Measurements from ENCODE around the gene CDK5R1. TPM values are rescaled to one million over a fixed set of nuclear protein-coding genes. Genes with fewer than 3 reads are reported as not detected.

CDK5R1 gene
- total RNA-seq, 5 donors from 2014 or later (not counting 1 experiment from before 2014, with no cell fraction given): 8.1 to 23.8 (median 14.7) TPM

GRCh38 chr17:32451879-32452278, 34.9 kb upstream of the CDK5R1 start:
- Mint-ChIP-seq H3K9me3 (no peaks in the 10 kb centered on the region), H3K27me3 (no peaks in the 10 kb centered on the region), H3K27ac (no peak overlapping the region), H3K36me3 (peaks cover 59% of the 10 kb centered on the region), H3K4me3 (no peak overlapping the region), H3K4me1 (peaks cover 36 to 52% (median 41%) of the 10 kb centered on the region in 3 donors)
- ATAC-seq (replicated peaks in 1 of 4) (no peak), DNase-seq (no peak)
- no CpG with 5 or more reads among the region's 2 CpGs for WGBS (ENCODE audit: insufficient coverage)
- ChIA-PET POLR2A (no interaction called here), CTCF (no interaction called here)
- H3K4me3 ChIP-seq (ENCODE audit: control insufficient read depth in 1 of 2, extremely low read depth in 1 of 2, low read length in 1 of 2): no peak overlapping the region
- H3K27me3 ChIP-seq (replicated peaks in 1 of 2; ENCODE audit: control insufficient read depth in 2 of 2, extremely low read depth in 1 of 2, insufficient read depth in 2 of 2, low read length in 1 of 2): no peaks in the 10 kb centered on the region
- peaks cover 0 to 4% of the 10 kb centered on the region in 2 experiments for H3K4me1 ChIP-seq (ENCODE audit: control insufficient read depth in 1 of 2, extremely low read depth in 1 of 2, insufficient read depth in 2 of 2, low read length in 2 of 2)
- H3K36me3 ChIP-seq (ENCODE audit: control insufficient read depth in 2 of 2, extremely low read depth in 1 of 2, insufficient read depth in 1 of 2, low read length in 1 of 2): peaks cover 12 to 67% of the 10 kb centered on the region in 2 donors
- no peaks in the 10 kb centered on the region for H3K9me3 ChIP-seq
- no peak overlapping the region for H3K27ac ChIP-seq (ENCODE audit: low read length)

GRCh38 chr17:32452281-32452680, 34.5 kb upstream of the CDK5R1 start:
- Histone ChIP-seq H3K27me3 (replicated peaks in 1 of 2; ENCODE audit: control insufficient read depth in 2 of 2, extremely low read depth in 1 of 2, insufficient read depth in 2 of 2, low read length in 1 of 2) (no peaks in the 10 kb centered on the region), H3K4me1 (ENCODE audit: control insufficient read depth in 1 of 2, extremely low read depth in 1 of 2, insufficient read depth in 2 of 2, low read length in 2 of 2) (peaks cover 0 to 3% of the 10 kb centered on the region in 2 experiments), H3K9me3 (no peaks in the 10 kb centered on the region), H3K36me3 (ENCODE audit: control insufficient read depth in 2 of 2, extremely low read depth in 1 of 2, insufficient read depth in 1 of 2, low read length in 1 of 2) (peaks cover 15 to 69% of the 10 kb centered on the region in 2 donors), H3K27ac (ENCODE audit: low read length) (no peak overlapping the region), H3K4me3 (ENCODE audit: control insufficient read depth in 1 of 2, extremely low read depth in 1 of 2, low read length in 1 of 2) (no peak overlapping the region)
- Mint-ChIP-seq H3K36me3 (peaks cover 56% of the 10 kb centered on the region), H3K9me3 (no peaks in the 10 kb centered on the region), H3K4me1 (peaks cover 32 to 49% (median 39%) of the 10 kb centered on the region in 3 donors), H3K27me3 (no peaks in the 10 kb centered on the region), H3K27ac (no peak overlapping the region), H3K4me3 (no peak overlapping the region)
- DNase-seq (no peak), ATAC-seq (replicated peaks in 1 of 4) (no peak)
- CTCF ChIA-PET: interaction anchor here in 1 of 2 donors (1.2 kb wide), 1 partner anchor 10 kb away, joined by 7 read pairs; no protein-coding TSS in a partner anchor
- no CpG with 5 or more reads among the region's 1 CpG for WGBS (ENCODE audit: insufficient coverage)
- POLR2A ChIA-PET: no interaction called here

- Mint-ChIP-seq H3K4me1 (peaks cover 38 to 57% (median 46%) of the 10 kb centered on the region in 3 donors), H3K27ac (no peak overlapping the region), H3K9me3 (no peaks in the 10 kb centered on the region), H3K27me3 (no peaks in the 10 kb centered on the region), H3K4me3 (no peak overlapping the region), H3K36me3 (peaks cover 57% of the 10 kb centered on the region)
- POLR2A ChIA-PET: interaction anchor here in 1 of 2 donors (0.6 kb wide), 1 partner anchor 301 kb away, joined by 3 read pairs; no protein-coding TSS in a partner anchor
- DNase-seq (no peak), ATAC-seq (replicated peaks in 1 of 4) (no peak)
- Histone ChIP-seq H3K27ac (ENCODE audit: low read length) (no peak overlapping the region), H3K9me3 (no peaks in the 10 kb centered on the region), H3K27me3 (replicated peaks in 1 of 2; ENCODE audit: control insufficient read depth in 2 of 2, extremely low read depth in 1 of 2, insufficient read depth in 2 of 2, low read length in 1 of 2) (no peaks in the 10 kb centered on the region), H3K4me3 (ENCODE audit: control insufficient read depth in 1 of 2, extremely low read depth in 1 of 2, low read length in 1 of 2) (no peak overlapping the region), H3K4me1 (ENCODE audit: control insufficient read depth in 1 of 2, extremely low read depth in 1 of 2, insufficient read depth in 2 of 2, low read length in 2 of 2) (peaks cover 0 to 1% of the 10 kb centered on the region in 2 experiments), H3K36me3 (ENCODE audit: control insufficient read depth in 2 of 2, extremely low read depth in 1 of 2, insufficient read depth in 1 of 2, low read length in 1 of 2) (peaks cover 18 to 72% of the 10 kb centered on the region in 2 donors)
- CTCF ChIA-PET: interaction anchor here (0.5 to 1.2 kb wide), 2 partner anchors 9 to 306 kb away, joined by 3 to 7 read pairs; no protein-coding TSS in a partner anchor
- no CpG with 5 or more reads among the region's 2 CpGs for WGBS (ENCODE audit: insufficient coverage)
These were observed 33.4 kb upstream of the CDK5R1 start for GRCh38 chr17:32453370-32453769.

GRCh38 chr17:32458371-32458770, 28.4 kb upstream of the CDK5R1 start:
- ATAC-seq (replicated peaks in 1 of 4): peak in 1 of 4 experiments; percentile 12
- H3K4me1 ChIP-seq (ENCODE audit: control insufficient read depth in 1 of 2, extremely low read depth in 1 of 2, insufficient read depth in 2 of 2, low read length in 2 of 2): no peaks in the 10 kb centered on the region
- Mint-ChIP-seq H3K36me3 (peaks cover 46% of the 10 kb centered on the region), H3K4me3 (no peak overlapping the region), H3K27ac (peak overlapping the region in 1 of 2 donors; percentile 15), H3K9me3 (no peaks in the 10 kb centered on the region), H3K27me3 (no peaks in the 10 kb centered on the region), H3K4me1 (peaks cover 34 to 46% (median 40%) of the 10 kb centered on the region in 3 donors)
- no peak overlapping the region for H3K27ac ChIP-seq (ENCODE audit: low read length)
- DNase-seq: no peak
- peaks cover 20 to 61% of the 10 kb centered on the region in 2 donors for H3K36me3 ChIP-seq (ENCODE audit: control insufficient read depth in 2 of 2, extremely low read depth in 1 of 2, insufficient read depth in 1 of 2, low read length in 1 of 2)
- H3K27me3 ChIP-seq (replicated peaks in 1 of 2; ENCODE audit: control insufficient read depth in 2 of 2, extremely low read depth in 1 of 2, insufficient read depth in 2 of 2, low read length in 1 of 2): no peaks in the 10 kb centered on the region
- H3K9me3 ChIP-seq: no peaks in the 10 kb centered on the region
- no peak overlapping the region for H3K4me3 ChIP-seq (ENCODE audit: control insufficient read depth in 1 of 2, extremely low read depth in 1 of 2, low read length in 1 of 2)
- ChIA-PET POLR2A (no interaction called here), CTCF (interaction anchor here in 1 of 2 donors (0.8 kb wide), 2 partner anchors 296 to 419 kb away, joined by 4 to 6 read pairs; no protein-coding TSS in a partner anchor)

- H3K27ac Mint-ChIP-seq: peak overlapping the region in 1 of 2 donors; percentile 19
- H3K4me1 Mint-ChIP-seq: peaks cover 33 to 34% (median 34%) of the 10 kb centered on the region in 3 donors
- ChIA-PET CTCF (interaction anchor here in 1 of 2 donors (0.7 kb wide), 1 partner anchor 28 kb away, joined by 3 read pairs; no protein-coding TSS in a partner anchor), POLR2A (no interaction called here)
- no peaks in the 10 kb centered on the region for H3K9me3 Mint-ChIP-seq
- no peaks in the 10 kb centered on the region for H3K27me3 Mint-ChIP-seq
- no CpG with 5 or more reads among the region's 4 CpGs for WGBS (ENCODE audit: insufficient coverage)
- Histone ChIP-seq H3K36me3 (ENCODE audit: control insufficient read depth in 2 of 2, extremely low read depth in 1 of 2, insufficient read depth in 1 of 2, low read length in 1 of 2) (peaks cover 15 to 60% of the 10 kb centered on the region in 2 donors), H3K4me1 (ENCODE audit: control insufficient read depth in 1 of 2, extremely low read depth in 1 of 2, insufficient read depth in 2 of 2, low read length in 2 of 2) (no peaks in the 10 kb centered on the region), H3K27ac (ENCODE audit: low read length) (no peak overlapping the region), H3K9me3 (no peaks in the 10 kb centered on the region), H3K4me3 (ENCODE audit: control insufficient read depth in 1 of 2, extremely low read depth in 1 of 2, low read length in 1 of 2) (no peak overlapping the region), H3K27me3 (replicated peaks in 1 of 2; ENCODE audit: control insufficient read depth in 2 of 2, extremely low read depth in 1 of 2, insufficient read depth in 2 of 2, low read length in 1 of 2) (no peaks in the 10 kb centered on the region)
- no peak overlapping the region for H3K4me3 Mint-ChIP-seq
- DNase-seq (no peak), ATAC-seq (replicated peaks in 1 of 4) (no peak)
- H3K36me3 Mint-ChIP-seq: peaks cover 41% of the 10 kb centered on the region
These were observed 26.7 kb upstream of the CDK5R1 start for GRCh38 chr17:32460054-32460453.

- DNase-seq: no peak
- Histone ChIP-seq H3K36me3 (ENCODE audit: control insufficient read depth in 2 of 2, extremely low read depth in 1 of 2, insufficient read depth in 1 of 2, low read length in 1 of 2) (peaks cover 14 to 62% of the 10 kb centered on the region in 2 donors), H3K27me3 (replicated peaks in 1 of 2; ENCODE audit: control insufficient read depth in 2 of 2, extremely low read depth in 1 of 2, insufficient read depth in 2 of 2, low read length in 1 of 2) (no peaks in the 10 kb centered on the region), H3K4me3 (ENCODE audit: control insufficient read depth in 1 of 2, extremely low read depth in 1 of 2, low read length in 1 of 2) (no peak overlapping the region), H3K4me1 (ENCODE audit: control insufficient read depth in 1 of 2, extremely low read depth in 1 of 2, insufficient read depth in 2 of 2, low read length in 2 of 2) (no peaks in the 10 kb centered on the region), H3K27ac (ENCODE audit: low read length) (no peak overlapping the region), H3K9me3 (no peaks in the 10 kb centered on the region)
- ChIA-PET POLR2A (interaction anchor here in 1 of 2 donors (0.7 kb wide), 1 partner anchor 13 kb away, joined by 3 read pairs; no protein-coding TSS in a partner anchor), CTCF (interaction anchor here (0.6 to 4.1 kb wide), 34 partner anchors 7 to 416 kb away, joined by 3 to 63 read pairs (median 5); partner anchors contain the start of genes C17orf75 (in 1 of the 2) and PSMD11 (in 1 of the 2))
- WGBS (ENCODE audit: insufficient coverage): 70% methylated on average over 2 of the region's 4 CpGs
- H3K27me3 Mint-ChIP-seq: no peaks in the 10 kb centered on the region
- peaks cover 32 to 34% (median 34%) of the 10 kb centered on the region in 3 donors for H3K4me1 Mint-ChIP-seq
- peaks cover 40% of the 10 kb centered on the region for H3K36me3 Mint-ChIP-seq
- peak; percentile 18 to 59 (median 26) for ATAC-seq (replicated peaks in 1 of 4)
- peak overlapping the region; percentile 11 to 30 for H3K27ac Mint-ChIP-seq
- H3K4me3 Mint-ChIP-seq: no peak overlapping the region
- H3K9me3 Mint-ChIP-seq: no peaks in the 10 kb centered on the region
These were observed 25.3 kb upstream of the CDK5R1 start for GRCh38 chr17:32461498-32461852.
